Thyroid gland (tissue), 4 donors: ENCODE measurements around the gene SAE1. TPM values are rescaled to one million over a fixed set of nuclear protein-coding genes. Genes with fewer than 3 reads are reported as not detected.

ENCODE experiments used
- DNase-seq, 2 donors: peaks; one replicate each; pipeline ENCODE4 v3.0.0-alpha.2; 2019
- H3K27ac ChIP-seq, 3 donors: fragments of 200-600 bp; sonication (generic); 1 replicate in 2 of 3; 2 replicates in 1 of 3; pipeline ENCODE4 v1.5.1; 2016 to 2019; ENCODE audit warnings: mild to moderate bottlenecking in 1 of 3, moderate library complexity in 1 of 3
- H3K27me3 ChIP-seq: fragments of 200-600 bp; sonication (generic); one replicate; pipeline ENCODE4 v1.5.1; 2019
- H3K36me3 ChIP-seq, 2 donors: fragments of 200-600 bp; sonication (generic); one replicate each; pipeline ENCODE4 v1.5.1; 2016 to 2019
- H3K4me1 ChIP-seq, 2 donors: fragments of 200-600 bp; sonication (generic); one replicate each; pipeline ENCODE4 v1.5.1; 2017 to 2019
- H3K4me3 ChIP-seq, 3 donors: fragments of 200-600 bp; sonication (generic); replicated peaks in 1 of 3; 1 replicate in 2 of 3; 2 replicates in 1 of 3; pipeline ENCODE4 v1.5.1; 2016; ENCODE audit warnings: mild to moderate bottlenecking in 1 of 3
- H3K9me3 ChIP-seq: fragments of 200-600 bp; sonication (generic); one replicate; pipeline ENCODE4 v1.5.1; 2017
- POLR2A ChIP-seq, 2 donors: fragments of 450-650 bp; IDR thresholded peaks; one replicate each; pipeline ENCODE4 v1.6.1; 2017; ENCODE audit warnings: antibody characterized with exemption in 2 of 2, mild to moderate bottlenecking in 2 of 2, moderate library complexity in 1 of 2
- WGBS, 2 donors: methylation state at CpG; one replicate each; pipeline ENCODE4 v1.1.5; 2017; 5-methylcytosine and 5-hydroxymethylcytosine counted together
- intact Hi-C: fragments of 100-400 bp; cut with DNase I; formaldehyde crosslinking; loops from one replicate; pipeline ENCODE4 v1.15.1; 2023
- total RNA-seq, 4 donors: library from RNA; depleted of rRNA; stranded (reverse); fragments of >200 nt; gene quantifications; one replicate each; pipeline ENCODE4 v1.2.3, GENCODE V29; 2016
- TF ChIP-seq, protein P1 (sequence below), 6 experiments: fragments of 200-600 bp in 3 of 6; fragments of 450-650 bp in 3 of 6; sonication (generic) in 3 of 6; IDR thresholded peaks; one replicate each; pipeline ENCODE4 v1.5.1; 2016 to 2019; ENCODE audit warnings: antibody characterized with exemption in 6 of 6, mild to moderate bottlenecking in 2 of 6, inconsistent platforms in 1 of 6, moderate library complexity in 1 of 6

SAE1 gene
- total RNA-seq, 4 donors from 2014 or later: 79.5 to 119 (median 103) TPM

DNA sequence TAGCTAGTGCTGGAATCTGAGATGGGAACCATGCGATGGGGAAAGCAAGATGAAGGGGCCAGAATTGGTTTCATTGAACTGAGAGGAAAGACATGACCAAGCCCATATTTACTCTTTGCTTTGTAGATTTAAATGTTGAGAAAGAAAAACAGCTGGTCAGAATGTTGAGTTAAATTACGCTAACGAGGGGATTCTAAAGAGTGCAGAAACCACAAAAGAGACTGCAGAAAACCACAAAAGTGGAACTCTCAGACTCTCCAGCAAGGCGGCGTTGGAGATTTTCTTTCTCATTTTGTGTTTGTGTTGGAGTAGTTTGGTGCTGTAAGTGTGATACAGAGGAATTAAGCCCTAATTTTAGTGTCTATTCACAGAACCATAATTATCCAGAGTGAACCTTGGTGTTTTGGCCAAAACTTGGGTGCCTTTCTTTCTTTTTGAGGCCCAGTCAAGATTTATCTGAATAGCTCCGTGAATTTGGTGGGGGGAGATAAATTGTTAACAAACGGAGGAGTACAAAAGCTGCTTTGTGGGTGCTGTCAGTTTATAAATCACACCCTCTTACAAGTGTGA, 26.3 kb downstream of the SAE1 start:
- Histone ChIP-seq H3K27me3 (no peaks in the 10 kb centered on the region), H3K4me1 (peaks cover 35 to 46% of the 10 kb centered on the region in 2 donors), H3K27ac (peak overlapping the region; percentile 89 to 93 (median 92)), H3K36me3 (peaks cover 6 to 14% of the 10 kb centered on the region in 2 donors), H3K9me3 (no peaks in the 10 kb centered on the region), H3K4me3 (no peak overlapping the region)
- TF ChIP-seq, protein P1, sequence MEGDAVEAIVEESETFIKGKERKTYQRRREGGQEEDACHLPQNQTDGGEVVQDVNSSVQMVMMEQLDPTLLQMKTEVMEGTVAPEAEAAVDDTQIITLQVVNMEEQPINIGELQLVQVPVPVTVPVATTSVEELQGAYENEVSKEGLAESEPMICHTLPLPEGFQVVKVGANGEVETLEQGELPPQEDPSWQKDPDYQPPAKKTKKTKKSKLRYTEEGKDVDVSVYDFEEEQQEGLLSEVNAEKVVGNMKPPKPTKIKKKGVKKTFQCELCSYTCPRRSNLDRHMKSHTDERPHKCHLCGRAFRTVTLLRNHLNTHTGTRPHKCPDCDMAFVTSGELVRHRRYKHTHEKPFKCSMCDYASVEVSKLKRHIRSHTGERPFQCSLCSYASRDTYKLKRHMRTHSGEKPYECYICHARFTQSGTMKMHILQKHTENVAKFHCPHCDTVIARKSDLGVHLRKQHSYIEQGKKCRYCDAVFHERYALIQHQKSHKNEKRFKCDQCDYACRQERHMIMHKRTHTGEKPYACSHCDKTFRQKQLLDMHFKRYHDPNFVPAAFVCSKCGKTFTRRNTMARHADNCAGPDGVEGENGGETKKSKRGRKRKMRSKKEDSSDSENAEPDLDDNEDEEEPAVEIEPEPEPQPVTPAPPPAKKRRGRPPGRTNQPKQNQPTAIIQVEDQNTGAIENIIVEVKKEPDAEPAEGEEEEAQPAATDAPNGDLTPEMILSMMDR (IDR thresholded peaks at IDR 0.05): no peak
- no peak for TF ChIP-seq POLR2A (IDR thresholded peaks at IDR 0.05)
- WGBS, 2 donors: 73 to 78% methylated on average over 7 of the region's 7 CpGs
- no peak for DNase-seq
- intact Hi-C loops: no loop called here

DNA sequence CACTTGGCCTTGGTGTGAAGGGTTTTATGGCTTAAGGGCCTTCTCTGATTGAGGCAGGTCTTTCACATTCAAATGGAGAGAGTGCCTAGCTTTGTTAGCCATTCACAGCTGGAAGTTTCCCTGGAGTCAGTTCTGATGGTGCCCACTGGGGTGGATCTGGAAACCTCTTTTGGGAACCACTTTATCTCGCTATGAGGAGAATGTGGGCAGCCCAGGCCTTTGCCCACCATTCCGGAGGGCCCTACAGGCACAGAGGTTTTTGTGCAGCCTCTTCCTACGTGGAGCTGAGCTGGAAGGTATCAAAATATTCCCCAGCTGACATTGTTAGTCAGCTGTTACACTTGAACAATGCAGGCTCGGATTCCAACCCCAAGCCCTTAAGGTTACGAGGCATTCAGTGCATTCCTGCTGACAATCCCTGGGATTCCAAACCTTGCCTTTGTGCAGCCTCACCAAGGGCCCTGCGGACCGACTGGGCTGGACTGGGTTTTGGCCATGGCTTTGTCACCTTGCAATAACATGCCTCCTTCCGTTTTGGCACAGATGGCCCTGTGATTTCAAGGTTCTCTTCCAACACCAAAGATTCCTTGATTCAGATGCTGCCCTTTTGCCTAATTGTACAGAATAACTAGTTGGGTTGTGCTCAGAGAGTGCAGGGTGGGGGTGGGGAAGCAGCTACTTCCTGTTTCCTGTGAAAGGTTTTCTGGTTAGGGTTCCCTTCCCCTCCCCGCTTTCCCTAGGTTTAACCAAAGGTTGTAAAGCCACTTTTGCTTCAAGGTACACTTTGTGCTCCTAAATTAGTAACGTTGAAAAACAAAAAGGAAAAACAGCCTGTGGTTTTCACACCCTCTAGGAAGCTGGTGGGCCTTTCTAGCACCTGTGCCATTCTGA, 27.0 kb downstream of the SAE1 start:
- peak in 1 of 2 donors; percentile 35 for TF ChIP-seq POLR2A (IDR thresholded peaks at IDR 0.05)
- TF ChIP-seq, protein P1 (IDR thresholded peaks at IDR 0.05): peak in 3 of 6 experiments; percentile 11 to 40 (median 37)
- Histone ChIP-seq H3K36me3 (peaks cover 6 to 14% of the 10 kb centered on the region in 2 donors), H3K4me1 (peaks cover 28 to 40% of the 10 kb centered on the region in 2 donors), H3K27me3 (no peaks in the 10 kb centered on the region), H3K27ac (peak overlapping the region; percentile 89 to 93 (median 92)), H3K4me3 (no peak overlapping the region), H3K9me3 (no peaks in the 10 kb centered on the region)
- DNase-seq: peak; percentile 74 to 88
- WGBS, 2 donors: 17 to 20% methylated on average over 9 to 10 of the region's 10 CpGs
- intact Hi-C loops: no loop called here

DNA sequence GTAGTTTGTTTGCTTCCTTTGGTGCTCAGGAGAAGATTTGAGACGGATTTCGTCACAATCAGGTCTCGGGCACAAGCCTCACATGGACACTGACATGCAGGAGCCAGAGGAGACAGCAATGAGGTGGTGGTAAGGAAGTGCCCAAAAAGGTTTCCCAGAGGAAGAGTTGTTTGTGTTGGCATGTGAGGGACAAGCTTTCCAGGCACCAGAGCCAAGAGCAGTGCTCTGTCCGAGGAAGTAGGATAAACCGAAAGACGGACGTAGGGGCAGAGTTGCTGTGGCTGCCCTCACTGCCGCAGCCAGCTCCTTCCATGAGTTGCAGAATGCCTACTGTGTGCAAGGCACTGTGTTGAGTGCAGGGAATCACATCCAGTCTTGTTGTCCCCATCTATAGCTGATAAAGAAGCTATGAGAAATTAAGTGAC, 27.7 kb downstream of the SAE1 start:
- intact Hi-C loops: no loop called here
- H3K36me3 ChIP-seq: peaks cover 1 to 8% of the 10 kb centered on the region in 2 donors
- DNase-seq: no peak
- H3K4me3 ChIP-seq: no peak overlapping the region
- H3K9me3 ChIP-seq: no peaks in the 10 kb centered on the region
- peaks cover 23 to 35% of the 10 kb centered on the region in 2 donors for H3K4me1 ChIP-seq
- 60 to 65% methylated on average over 8 of the region's 8 CpGs for WGBS, 2 donors
- no peaks in the 10 kb centered on the region for H3K27me3 ChIP-seq
- TF ChIP-seq, protein P1 (IDR thresholded peaks at IDR 0.05): no peak
- TF ChIP-seq POLR2A (IDR thresholded peaks at IDR 0.05): no peak
- H3K27ac ChIP-seq: peak overlapping the region; percentile 89 to 93 (median 92)

DNA sequence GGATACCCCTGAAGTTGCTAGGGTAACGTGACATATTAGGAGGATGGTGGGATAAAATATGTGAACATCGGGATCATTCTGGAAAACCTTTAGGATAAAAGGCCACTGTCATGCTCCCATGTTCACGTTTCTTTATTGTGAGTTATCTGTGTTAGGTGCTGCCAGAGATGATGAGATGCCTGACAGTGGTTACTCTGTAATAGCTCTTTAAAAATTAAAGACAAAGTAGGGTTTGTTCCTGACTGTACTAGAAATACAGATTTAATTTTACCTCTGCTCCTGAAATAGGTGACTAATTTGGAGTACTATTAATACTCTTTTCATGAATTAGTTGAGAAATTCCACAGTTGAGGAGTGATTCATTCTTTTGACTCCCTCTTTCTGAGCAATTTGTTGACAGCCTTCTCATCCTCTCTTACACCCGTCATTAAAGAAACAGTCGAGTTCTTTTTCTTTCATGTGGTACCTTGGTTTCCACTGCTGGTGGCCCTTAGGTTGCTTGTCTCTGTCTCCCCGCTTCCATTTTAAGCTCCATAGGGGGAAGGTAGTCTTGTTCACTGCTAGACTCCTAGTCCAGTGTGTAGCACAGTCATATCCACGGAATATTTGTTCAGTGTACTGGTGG, 28.4 kb downstream of the SAE1 start:
- H3K36me3 ChIP-seq: peaks cover 0 to 5% of the 10 kb centered on the region in 2 donors
- no peak for TF ChIP-seq POLR2A (IDR thresholded peaks at IDR 0.05)
- TF ChIP-seq, protein P1 (IDR thresholded peaks at IDR 0.05): no peak
- no peaks in the 10 kb centered on the region for H3K27me3 ChIP-seq
- no peaks in the 10 kb centered on the region for H3K9me3 ChIP-seq
- intact Hi-C loops: no loop called here
- no peak for DNase-seq
- H3K4me1 ChIP-seq: peaks cover 23 to 35% of the 10 kb centered on the region in 2 donors
- no peak overlapping the region for H3K4me3 ChIP-seq
- 86% methylated on average over 7 of the region's 7 CpGs for WGBS, 2 donors
- peak overlapping the region; percentile 89 to 93 (median 92) for H3K27ac ChIP-seq
